Measurements from ENCODE around the gene DAP. TPM values are rescaled to one million over a fixed set of nuclear protein-coding genes. Genes with fewer than 3 reads are reported as not detected.

DAP gene, protein sequence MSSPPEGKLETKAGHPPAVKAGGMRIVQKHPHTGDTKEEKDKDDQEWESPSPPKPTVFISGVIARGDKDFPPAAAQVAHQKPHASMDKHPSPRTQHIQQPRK
- total RNA-seq (24.7 and 56.6 TPM in 2 replicates), polyA plus RNA-seq (158 and 197 TPM in 2 replicates), polyA minus RNA-seq (ENCODE audit: low replicate concordance) (244 and 298 TPM in 2 replicates)
- 180 and 243 TPM in 2 replicates for polyA plus RNA-seq (2012)

DNA sequence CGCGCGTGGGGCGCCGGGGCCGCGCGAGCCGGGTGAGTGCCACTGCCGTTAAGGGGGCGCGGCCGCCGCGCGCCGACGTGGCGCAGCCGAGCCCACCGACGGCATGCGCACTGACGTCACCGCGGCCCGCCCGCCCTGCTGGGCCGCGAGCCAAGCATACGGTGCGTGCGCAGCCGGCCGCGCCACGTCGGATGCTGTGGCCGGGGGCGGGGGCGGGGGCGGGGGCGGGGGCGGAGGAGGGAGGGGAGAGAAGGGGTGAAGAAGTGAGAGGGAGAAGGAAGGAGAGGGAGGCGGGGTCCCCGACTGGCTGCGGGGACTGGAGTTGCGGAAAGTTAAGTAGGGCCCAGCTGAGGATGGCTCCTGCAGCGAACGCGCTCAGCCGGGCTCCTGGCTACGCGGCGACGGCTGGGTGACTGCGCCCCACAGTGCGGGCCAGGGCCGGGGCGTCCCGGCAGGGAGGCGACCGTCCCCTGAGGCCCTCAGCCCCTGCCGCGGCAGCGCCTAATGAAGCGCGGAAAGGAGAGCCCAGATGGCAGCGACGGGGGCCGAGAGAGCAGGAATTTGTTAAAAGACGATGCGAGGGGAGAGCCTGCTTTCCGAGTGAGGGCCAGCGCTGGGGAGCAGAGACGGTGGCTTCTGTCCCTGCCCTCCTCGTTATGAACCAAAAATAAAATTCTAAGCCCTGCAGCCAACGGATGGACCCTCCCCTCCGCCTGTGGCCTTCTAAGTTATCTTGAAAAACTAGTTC lies at the start of gene DAP:
Gene DAP (minus strand): TSS at position 50 of the 748 bp plus-strand sequence. CDS start 166 bp downstream, outside the sequence.
- Histone ChIP-seq H3K27ac (ENCODE audit: insufficient read depth, low read length) (peak within 1 kb of the TSS; percentile 91), H3K36me3 (ENCODE audit: control insufficient read depth, insufficient read depth, low read length) (no peaks in the 10 kb centered on the region), H3K4me1 (ENCODE audit: control insufficient read depth, extremely low read depth, insufficient read depth, low read length) (peaks cover 10% of the 10 kb centered on the region), H3K79me2 (ENCODE audit: control insufficient read depth, insufficient read depth, low read length) (peaks cover 38% of the 10 kb centered on the region), H3K27me3 (ENCODE audit: control insufficient read depth, insufficient read depth, low read length) (no peaks in the 10 kb centered on the region), H2AFZ (ENCODE audit: low read length) (peak within 1 kb of the TSS; percentile 80), H4K20me1 (ENCODE audit: control insufficient read depth, extremely low read depth, insufficient read depth, low read length) (no peaks in the 10 kb centered on the region), H3K4me2 (ENCODE audit: extremely low read depth, insufficient read depth, low read length) (peak within 1 kb of the TSS; percentile 97), H3K9ac (ENCODE audit: insufficient read depth, low read length) (peak within 1 kb of the TSS; percentile 88), H3K4me3 (replicated peaks in 1 of 4; ENCODE audit: control extremely low read depth in 1 of 4, insufficient read depth in 1 of 4, low read depth in 3 of 4, low read length in 4 of 4) (peak within 1 kb of the TSS; percentile 65 to 89 (median 78)), H3K9me3 (ENCODE audit: control insufficient read depth, insufficient read depth, low read depth, low read length) (no peaks in the 10 kb centered on the region)
- DNase-seq (ENCODE audit: low read depth in 2 of 2): peak; percentile 75 to 88
- TF ChIP-seq, protein P1, sequence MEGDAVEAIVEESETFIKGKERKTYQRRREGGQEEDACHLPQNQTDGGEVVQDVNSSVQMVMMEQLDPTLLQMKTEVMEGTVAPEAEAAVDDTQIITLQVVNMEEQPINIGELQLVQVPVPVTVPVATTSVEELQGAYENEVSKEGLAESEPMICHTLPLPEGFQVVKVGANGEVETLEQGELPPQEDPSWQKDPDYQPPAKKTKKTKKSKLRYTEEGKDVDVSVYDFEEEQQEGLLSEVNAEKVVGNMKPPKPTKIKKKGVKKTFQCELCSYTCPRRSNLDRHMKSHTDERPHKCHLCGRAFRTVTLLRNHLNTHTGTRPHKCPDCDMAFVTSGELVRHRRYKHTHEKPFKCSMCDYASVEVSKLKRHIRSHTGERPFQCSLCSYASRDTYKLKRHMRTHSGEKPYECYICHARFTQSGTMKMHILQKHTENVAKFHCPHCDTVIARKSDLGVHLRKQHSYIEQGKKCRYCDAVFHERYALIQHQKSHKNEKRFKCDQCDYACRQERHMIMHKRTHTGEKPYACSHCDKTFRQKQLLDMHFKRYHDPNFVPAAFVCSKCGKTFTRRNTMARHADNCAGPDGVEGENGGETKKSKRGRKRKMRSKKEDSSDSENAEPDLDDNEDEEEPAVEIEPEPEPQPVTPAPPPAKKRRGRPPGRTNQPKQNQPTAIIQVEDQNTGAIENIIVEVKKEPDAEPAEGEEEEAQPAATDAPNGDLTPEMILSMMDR (conservative IDR thresholded peaks at IDR 0.05 in 1 of 2, IDR thresholded peaks at IDR 0.05 in 1 of 2; ENCODE audit: low read depth in 1 of 2, low read length in 2 of 2): no peak
- no peak for TF ChIP-seq EZH2 (IDR thresholded peaks at IDR 0.05; ENCODE audit: low read length, missing control alignments)

DNA sequence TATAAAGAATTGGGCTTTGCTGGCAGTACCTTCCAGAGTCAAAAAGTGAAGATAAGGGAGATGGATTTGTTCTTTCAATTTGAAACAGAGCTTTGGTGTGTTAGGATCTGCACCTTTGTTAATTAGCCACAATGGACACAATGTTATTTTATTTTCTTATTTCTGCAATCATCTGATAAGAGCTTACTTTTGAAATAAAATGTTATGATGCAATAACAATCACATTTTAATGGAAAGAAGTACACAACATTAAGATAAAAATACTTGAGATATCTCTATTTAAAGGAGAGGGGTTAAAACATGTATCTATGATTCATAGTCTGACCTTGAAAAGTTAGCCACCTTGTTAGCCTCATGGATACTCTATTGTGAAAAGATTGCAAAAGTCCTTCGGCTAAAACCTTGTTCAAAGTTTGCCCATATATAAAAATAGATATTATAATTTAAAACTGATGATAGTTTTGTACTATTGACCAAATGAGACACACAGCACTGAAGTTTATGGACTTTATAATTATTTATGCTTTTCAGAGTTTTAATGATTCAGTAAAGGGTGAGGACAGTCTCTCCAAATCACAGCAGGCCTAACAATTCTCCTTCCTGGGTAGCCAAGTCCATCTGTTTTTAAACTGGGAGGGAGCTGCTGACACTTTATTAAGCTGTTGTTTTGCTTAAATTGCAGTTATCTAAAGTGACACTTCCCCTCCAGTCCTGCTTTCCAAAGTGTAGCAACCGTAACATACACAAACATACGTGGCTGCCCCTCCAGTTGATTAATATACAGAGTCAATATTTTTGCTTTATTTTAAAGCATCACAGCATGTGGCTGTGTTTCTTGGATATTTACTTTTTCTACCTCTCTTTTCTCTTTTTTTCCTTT lies 47.6 kb upstream of the DAP start:
- no peak overlapping the region for H3K9ac ChIP-seq (ENCODE audit: insufficient read depth, low read length)
- H3K4me1 ChIP-seq (ENCODE audit: control insufficient read depth, extremely low read depth, insufficient read depth, low read length): no peaks in the 10 kb centered on the region
- H3K27me3 ChIP-seq (ENCODE audit: control insufficient read depth, insufficient read depth, low read length): no peaks in the 10 kb centered on the region
- TF ChIP-seq, protein P1 (conservative IDR thresholded peaks at IDR 0.05 in 1 of 2, IDR thresholded peaks at IDR 0.05 in 1 of 2; ENCODE audit: low read depth in 1 of 2, low read length in 2 of 2): no peak
- no peak for TF ChIP-seq EZH2 (IDR thresholded peaks at IDR 0.05; ENCODE audit: low read length, missing control alignments)
- no peak overlapping the region for H2AFZ ChIP-seq (ENCODE audit: low read length)
- H3K9me3 ChIP-seq (ENCODE audit: control insufficient read depth, insufficient read depth, low read depth, low read length): no peaks in the 10 kb centered on the region
- no peaks in the 10 kb centered on the region for H3K79me2 ChIP-seq (ENCODE audit: control insufficient read depth, insufficient read depth, low read length)
- no peaks in the 10 kb centered on the region for H4K20me1 ChIP-seq (ENCODE audit: control insufficient read depth, extremely low read depth, insufficient read depth, low read length)
- DNase-seq (ENCODE audit: low read depth in 2 of 2): no peak
- H3K36me3 ChIP-seq (ENCODE audit: control insufficient read depth, insufficient read depth, low read length): no peaks in the 10 kb centered on the region
- H3K27ac ChIP-seq (ENCODE audit: insufficient read depth, low read length): no peak overlapping the region
- no peak overlapping the region for H3K4me3 ChIP-seq (replicated peaks in 1 of 4; ENCODE audit: control extremely low read depth in 1 of 4, insufficient read depth in 1 of 4, low read depth in 3 of 4, low read length in 4 of 4)
- H3K4me2 ChIP-seq (ENCODE audit: extremely low read depth, insufficient read depth, low read length): no peak overlapping the region

Measured in fibroblast of lung (primary cell).